ENCODE measurements around the gene LYRM7.
"Not testable (repeated sequence)": the region's sequence is repeated elsewhere in the genome, so short reads cannot be mapped to it uniquely, and the experiment has no call there.

Gene LYRM7

DNA sequence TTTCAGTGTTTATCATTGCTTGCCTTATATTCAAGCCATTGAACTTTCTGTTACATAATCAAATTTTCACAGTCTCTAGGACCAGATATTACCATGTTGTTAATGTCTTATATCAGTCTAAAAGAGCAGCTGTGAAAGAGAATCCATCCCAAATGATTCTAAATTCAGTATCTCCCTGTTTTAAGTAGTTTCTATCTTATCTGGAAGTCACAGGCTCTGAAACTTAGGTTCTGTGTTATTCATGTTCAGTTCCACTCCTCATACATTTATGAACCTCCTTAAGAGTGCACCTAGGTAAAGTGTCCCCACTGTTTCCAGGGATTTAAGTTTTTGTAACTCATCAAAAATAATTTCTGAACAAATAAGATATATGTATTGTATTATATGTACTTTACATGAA lies 9.7 kb downstream of the LYRM7 start:
- DNase-seq: no peak

DNA sequence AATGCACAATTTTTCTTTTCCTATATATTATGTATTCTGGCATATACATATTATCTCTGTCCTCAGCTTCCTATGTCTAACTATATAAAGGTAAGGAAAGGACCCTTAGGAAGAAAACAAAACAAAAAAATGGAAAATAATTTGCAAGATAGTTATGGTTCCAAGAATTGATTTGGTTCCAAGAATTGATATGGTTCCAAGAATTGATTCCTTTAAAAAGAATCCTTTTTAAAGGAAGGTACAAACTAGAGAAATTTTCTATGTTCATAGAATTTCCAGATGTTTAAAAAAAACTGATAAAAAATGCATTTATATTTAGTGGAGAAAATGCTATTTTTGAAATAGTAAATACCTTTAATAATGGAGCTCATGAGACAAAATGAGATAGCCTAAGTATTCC lies 12.1 kb downstream of the LYRM7 start:
- DNase-seq: no peak

DNA sequence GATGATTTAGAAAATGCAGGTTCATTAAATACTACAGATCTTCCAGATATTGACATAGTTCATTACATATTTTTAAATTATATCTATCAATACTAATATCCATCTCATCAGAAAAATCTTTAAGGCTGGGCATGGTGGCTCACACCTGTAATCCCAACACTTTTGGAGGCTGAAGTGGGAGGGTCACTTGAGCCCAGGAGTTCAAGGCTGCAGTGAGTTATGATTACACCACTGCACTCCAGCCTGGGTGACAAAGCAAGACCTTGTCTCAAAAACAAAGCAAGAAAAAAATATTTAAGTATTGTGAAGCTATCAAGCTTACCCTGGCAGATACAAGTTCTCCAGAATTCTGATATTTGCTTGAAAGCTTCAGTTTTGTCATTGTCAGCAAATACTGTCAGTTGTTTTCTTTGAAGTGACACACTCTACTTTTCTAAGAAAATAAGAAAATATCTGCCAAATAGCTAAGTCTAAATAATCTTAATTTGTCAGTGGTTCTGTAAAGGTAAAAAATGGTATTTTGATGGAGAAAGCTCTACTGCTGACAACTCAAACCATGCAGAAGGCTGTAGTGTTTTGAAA lies 14.9 kb downstream of the LYRM7 start:
- no peak for DNase-seq

DNA sequence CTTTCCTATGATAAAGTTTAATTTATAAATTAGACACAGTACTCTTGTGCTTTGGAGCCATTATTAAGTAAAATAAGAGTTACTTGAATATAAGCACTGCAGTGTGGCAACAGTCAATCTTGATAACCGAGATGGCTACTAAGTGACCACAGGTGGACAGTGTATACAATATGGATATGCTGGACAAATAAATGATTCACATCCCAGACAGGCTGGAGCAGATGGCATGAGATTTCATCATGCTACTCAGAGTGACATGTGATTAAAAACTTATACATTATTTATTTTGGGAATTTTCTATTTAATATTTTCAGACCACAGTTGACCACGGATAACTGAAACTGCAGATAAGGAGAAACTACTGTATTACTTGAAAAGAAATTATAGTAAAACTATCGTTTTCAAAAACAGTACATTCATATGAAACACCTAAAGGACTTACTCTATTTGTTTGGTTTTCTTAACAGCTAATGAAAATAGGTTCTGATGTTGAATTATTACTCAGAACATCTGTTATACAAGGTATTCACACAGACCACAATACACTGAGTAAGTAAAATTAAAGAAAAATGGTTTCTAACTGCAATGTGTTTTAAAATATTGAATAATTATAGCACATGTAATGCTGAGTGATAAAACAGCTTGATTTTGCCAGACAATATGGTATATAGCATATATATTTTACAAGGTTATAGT lies 16.0 kb downstream of the LYRM7 start:
- DNase-seq: no peak

DNA sequence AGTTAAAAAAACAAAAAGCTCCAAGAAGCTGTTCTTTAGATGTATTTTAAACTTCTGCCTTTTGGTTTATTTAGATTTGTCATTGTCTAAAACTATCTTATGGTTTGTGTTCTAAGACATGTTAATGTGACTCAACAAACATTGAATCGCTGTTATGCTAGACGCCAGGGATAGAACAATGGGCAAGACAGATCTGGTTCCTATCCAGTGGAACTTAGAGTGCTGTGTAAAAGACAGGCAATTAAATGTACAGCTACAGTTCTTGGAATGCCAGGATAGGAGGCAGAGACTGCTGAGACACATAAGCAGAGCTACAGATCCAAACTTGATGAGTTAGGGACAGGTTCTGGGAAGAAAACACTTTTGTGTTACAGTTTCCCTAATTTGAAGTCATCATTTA lies 22.4 kb downstream of the LYRM7 start:
- DNase-seq: no peak

DNA sequence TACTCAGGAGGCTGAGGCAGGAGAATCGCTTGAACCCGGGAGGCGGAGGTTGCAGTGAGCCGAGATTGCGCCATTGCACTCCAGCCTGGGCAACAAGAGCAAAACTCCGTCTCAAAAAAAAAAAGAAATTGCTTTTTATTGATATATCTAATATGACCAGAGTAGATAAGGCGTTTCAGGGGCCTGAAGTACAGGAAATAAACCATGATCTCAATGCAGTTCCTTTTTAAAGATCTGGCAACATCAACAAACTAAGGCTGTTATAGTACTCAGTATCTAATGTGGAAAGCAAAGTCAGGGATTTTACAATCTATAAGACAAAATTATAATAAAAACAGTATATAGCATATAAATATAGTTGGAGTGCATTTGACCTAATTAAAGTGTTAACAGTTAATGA lies 23.2 kb downstream of the LYRM7 start:
- not testable (repeated sequence) for DNase-seq

DNA sequence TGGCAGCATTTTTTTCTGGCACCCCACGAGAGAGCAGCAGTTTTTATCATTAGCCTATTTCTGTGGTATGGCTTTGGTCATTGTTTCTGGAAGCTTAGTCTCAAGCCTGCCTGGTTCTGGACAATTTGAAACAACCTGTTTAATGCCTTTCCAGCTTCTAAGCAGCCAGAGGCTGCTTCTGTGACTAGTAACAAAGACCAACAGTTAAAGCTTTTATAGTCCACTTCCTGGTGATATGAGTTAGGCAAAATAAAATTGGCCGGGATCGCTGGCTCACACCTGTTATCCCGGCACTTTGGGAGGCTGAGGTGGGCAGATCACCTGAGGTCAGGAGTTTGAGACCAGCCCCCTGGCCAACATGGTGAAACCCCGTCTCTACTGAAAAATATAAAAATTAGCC lies 24.0 kb downstream of the LYRM7 start:
- DNase-seq: no peak

DNA sequence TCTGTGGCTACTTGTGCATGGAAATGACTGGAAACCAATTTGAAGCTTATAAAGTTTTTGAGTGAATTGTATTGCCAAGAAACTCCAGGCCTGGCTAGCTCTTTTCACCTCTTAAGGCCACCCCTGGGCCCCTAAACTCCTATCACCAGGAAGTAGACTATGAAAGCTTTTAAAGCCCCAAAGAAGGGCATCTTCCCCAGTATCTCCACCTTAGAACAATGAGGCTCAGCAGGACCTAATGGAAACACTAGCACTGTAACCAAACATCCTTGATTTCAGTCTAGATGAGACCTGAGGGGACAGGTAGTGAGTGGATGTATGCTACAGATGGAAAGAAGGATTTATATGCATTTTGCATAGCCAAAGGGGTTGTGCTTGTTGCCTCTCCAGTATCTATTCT lies 25.0 kb downstream of the LYRM7 start:
- DNase-seq: no peak

DNA sequence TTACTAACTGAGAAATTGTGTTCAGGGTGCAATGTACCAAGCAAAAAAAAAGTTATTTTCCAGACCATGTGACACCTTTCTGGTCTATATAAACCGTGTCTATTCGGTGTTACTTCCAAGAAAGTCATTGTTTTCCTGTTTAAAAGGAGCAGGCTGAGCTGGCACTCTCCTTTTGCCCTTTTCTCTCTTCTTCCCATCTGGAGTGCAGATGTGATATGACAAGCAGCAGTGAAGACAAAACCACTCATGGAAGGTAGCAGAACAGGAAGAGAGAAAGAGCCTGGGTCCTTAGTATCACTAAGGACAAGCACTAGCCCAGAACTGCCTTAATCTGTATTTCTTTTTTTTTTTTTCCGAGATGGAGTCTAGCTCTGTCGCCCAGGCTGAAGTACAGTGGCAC lies 25.6 kb downstream of the LYRM7 start:
- no peak for DNase-seq

DNA sequence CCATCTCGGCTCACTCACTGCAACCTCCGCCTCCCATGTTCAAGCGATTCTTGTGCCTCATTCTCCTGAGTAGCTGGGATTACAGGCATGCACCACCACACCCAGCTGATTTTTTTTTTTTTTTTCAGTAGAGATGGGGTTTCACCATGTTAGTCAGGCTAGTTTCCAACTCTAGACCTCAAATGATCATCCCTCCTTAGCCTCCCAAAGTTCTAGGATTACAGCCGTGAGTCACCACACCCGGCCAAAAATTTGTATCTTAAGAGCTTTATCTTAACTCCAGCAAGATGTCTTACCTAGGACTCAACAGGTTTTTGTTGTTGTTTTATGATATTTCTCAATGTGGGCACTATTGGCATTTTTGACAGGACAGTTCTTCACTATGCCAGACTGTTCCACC lies 27.9 kb downstream of the LYRM7 start:
- no peak for DNase-seq

DNA sequence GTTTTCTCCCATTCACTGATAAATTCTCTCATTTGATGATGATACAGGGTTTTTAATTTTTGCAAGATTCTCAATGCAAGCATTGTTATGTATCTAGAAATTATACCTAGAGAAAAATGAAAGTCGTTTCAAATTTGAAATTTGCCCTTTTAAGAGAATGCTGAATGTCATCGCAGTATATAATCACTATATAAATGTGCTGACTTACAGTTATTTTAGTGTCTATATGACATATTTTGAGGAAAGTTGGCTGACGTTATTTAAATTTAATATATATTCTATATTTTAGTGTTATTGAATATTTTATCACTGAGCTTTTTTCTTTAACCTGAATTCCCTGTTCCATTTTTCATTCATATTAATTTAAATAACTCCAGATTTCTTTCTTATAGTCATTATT lies 29.8 kb downstream of the LYRM7 start:
- no peak for DNase-seq

DNA sequence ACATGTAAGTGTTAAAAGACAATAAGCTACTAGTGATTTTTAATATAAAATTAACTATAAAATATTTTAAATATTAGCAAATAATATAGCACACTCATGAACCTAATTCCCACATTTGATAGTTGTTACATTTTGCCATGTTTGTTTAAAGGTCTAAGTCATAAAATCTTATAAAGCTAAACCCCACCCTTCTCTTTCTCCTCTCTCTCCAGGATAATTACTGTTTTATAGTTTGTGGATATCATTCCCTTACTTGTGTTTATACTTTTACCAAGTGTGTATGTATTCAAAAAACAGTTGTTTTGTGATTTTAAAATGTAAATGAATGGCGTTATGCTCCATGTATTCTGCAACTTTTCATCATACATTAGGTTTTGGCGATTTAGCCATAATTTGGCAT lies 34.2 kb downstream of the LYRM7 start:
- DNase-seq: no peak

DNA sequence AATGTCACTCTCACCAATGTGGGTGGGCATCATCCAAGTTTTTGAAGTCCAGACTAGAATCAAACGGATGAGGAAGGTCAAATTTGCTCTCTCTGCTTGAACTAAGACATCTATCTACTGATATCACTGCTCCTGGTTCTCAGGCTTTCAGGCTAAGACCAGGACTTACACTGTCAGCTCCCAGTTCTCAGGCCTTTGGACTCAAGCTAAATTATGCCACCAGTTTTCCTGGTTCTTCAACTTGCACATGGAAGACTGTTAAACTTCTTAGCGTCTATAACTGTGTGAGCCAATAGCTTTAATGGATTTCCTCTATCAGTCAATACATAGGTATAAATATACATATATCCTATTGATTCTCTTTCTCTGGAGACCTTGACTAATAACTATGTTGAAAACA lies 35.3 kb downstream of the LYRM7 start:
- DNase-seq: no peak

DNA sequence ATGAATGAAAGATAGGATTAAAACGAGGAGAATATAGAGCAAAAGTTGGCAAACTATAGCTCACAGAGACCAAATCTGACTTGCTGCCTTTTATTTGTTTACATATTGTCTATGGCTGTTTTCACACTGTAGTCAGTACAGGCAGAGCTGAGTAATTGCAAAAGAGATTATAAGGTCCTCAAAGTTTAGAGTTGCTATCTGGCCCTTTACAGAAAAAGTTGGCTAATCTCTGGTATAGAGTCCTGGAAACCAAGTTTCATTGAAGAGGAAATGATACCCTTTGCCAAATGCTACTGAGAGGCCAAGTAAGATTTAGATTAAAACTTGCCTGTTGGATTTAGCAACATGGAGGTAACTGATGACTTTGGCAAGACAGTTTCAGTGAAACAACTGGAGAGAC lies 36.0 kb downstream of the LYRM7 start:
- no peak for DNase-seq

DNA sequence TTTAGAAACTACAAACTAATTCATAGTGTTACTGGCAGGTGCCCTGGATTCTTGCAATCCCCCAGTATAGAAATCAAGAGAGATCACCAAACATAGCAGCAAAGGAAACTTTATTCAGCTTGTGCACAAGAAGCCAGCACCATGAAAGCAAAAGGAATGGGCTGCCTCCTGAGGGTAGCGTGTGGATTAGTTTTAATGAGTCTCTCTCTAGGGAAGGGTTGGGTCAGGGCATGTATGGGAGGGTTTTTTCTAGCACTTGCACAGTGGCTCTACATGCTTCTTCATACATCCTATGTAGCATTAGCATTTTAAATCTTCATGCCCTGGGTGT lies 38.4 kb downstream of the LYRM7 start:
- no peak for DNase-seq

DNA sequence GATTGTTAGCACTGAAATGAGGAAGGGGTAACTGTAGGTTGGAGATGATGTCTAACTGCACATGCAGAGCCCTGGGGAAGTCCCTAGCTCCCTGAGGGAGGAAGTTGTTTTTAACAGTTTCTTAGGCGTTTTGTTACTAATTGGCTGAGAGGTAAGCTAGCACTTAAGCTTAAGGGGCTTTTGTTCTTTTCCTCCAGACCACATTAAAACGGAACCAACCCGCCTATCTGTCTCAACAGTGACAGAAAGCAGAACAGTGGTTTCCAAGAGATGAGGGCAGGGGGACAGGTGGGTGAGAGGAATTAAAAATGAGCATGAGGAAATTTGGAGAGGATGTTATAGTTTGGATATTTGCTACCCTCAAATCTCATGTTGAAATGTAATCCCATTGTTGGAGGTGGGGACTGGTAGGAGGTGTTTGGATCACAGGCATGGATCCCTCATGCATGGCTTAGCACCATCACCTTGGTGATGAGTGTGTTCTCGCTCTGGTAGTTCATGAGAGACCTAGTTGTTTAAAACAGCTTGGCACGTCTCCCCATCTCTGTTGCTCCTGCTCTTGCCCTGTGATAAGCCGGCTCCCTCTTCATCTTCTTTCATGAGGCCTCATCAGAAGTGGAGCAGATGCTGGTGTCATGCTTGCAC lies 38.9 kb downstream of the LYRM7 start:
- peak in 1 of 51 donors; percentile 11 for DNase-seq

DNA sequence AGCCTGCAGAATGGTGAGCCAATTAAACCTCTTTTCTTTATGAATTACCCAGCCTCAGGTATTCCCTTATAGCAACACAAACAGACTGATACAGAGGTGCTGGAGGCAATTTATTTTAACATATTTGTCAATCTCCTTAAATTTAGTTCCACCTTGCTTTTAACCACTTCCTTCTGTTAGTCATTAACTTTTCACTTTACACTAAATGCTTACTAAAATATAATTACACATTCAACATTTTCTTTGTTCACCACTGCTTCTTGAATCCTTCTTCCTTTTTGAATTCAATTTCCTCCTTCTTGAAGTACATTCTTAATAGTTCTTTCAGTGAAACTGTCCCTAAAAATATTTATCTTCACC lies 39.4 kb downstream of the LYRM7 start:
- DNase-seq: no peak

DNA sequence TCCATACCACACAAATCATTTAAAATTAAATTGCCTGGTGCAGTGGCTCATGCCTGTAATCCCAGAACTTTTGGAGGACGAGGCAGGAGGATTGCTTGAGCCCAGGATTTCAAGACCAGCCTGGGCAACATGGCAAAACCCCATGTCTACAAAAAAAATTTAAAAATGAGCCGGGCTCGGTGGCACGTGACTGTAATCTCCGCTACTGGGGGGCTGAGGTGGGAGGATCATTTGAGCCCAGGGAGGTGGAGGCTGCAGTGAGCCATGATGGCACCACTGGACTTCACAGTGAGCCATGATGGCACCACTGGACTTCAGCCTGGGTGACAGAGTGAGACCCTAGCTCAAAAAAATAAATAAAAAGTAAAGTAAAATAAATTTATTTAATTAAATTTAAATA lies 40.9 kb downstream of the LYRM7 start:
- no peak for DNase-seq

DNA sequence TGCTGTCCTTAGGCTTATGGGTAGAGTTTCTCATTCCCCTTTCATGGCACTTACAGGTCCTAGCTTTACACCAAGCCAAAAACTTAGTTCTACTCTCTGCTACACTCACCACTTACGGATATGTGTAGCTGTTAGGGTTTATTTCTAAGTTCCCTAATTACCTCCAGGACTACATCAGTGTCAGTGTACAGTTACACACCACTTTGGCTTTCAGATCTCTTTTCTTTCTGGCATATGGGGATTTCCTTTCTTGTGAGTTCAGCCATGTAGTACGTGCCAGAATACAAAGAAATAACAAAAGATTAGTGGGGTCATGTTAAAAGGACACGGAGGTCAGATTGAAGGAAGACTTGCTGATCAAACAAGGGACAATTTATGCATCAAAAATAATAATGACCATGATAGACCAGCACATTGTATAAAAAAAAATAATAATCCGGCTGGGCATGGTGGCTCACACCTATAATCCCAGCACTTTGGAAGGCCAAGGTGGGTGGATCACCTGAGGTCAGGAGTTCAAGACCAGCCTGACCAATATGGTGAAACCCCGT lies 41.8 kb downstream of the LYRM7 start:
- no peak for DNase-seq

DNA sequence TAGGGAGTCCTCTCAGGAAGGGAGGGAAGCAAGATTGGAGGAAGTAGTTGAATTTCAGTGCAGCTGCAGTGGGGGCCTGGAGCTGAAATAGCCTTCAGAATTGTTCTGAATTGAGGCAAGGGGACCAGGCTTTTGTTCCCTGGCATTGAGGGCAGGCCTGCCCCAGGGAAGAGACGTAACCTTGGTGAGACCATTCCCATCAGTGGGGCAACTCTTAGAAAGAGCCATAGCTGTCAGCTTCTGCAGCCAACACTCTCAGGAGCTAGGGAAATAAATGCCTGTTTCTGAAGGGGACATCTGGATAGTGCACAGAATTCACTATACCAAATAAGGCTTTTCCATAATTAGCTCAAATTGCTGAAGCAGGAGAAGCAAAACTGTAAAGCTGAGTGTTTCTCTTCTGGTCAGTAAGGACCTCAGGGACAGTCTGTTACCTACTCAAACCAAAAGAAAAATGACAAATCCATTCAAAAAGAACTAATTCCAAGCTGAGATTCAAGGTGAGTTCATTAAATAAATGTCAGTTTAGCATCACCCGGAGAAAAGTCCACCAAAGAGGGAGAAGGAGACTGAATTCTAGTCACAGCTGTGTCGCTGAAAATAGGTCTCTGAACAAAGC lies 44.0 kb downstream of the LYRM7 start:
- DNase-seq: no peak

DNA sequence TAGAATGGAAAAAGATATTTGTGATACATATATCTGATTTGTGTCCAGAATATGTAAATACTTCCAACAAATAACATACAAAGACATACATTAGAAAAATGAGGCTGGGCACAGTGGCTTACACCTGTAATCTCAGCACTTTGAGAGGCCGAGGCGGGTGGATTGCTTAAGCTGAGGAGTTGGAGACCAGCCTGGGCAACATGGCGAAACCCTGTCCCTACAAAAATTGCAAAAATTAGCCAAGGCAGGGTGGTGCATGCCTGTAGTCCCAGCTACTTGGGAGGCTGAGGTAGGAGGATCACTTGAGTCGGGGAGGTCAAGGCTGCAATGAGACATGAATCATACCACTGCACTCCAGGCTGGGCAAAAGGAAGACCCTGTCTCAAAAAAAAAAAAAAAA lies 47.0 kb downstream of the LYRM7 start:
- DNase-seq: no peak

DNA sequence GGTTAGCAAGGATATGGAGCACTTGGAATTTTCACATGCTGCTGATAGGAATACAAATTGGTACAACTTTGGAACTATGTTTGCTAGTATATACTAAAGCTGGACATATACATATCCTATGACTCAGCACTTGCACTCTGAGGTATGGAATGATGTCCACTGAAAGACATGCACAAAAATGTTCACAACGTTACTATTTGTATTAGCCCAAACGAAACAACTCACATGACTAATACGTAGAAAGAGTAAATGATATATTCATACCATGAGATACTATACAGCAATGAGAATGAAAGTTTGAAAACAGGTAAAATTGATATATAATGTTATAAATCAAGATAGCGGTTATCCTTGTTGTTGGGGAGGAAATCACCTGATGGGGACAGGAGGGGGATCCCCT lies 47.6 kb downstream of the LYRM7 start:
- DNase-seq: no peak

DNA sequence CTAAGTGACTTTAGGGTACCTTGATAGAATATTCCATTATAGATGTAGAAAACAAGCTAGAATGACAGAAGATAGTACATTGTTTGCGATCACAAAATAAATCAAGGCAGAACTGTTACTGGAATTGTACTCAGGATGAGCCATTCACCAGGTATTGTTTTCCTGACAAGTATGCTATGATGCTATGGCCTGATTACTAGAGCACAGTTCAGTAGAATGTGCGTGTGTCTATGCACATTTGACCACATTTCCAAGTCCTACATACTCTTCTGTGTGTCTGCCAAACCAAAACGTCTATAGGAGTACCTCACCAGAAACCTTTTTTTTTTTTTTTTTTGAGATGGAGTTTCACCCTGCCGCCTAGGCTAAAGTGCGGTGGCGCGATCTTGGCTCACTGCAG lies 49.8 kb downstream of the LYRM7 start:
- no peak for DNase-seq

All from hypothalamus (tissue), 51 donors.